A549 (cell line): ENCODE data around the gene CACNG7.

Experiments used
- MAZ ChIP-seq: fragments of 150-350 bp; IDR thresholded peaks from 2 replicates; pipeline ENCODE4 v1.6.1; 2014; ENCODE audit warnings: antibody characterized with exemption, low read depth, low read length, borderline replicate concordance
- POLR2A ChIP-seq: IDR thresholded peaks from 2 replicates; pipeline ENCODE4 v1.6.1; 2012; ENCODE audit warnings: mild to moderate bottlenecking, low read length
- REST ChIP-seq: fragments of 200-600 bp; sonication (generic); IDR thresholded peaks from 2 replicates; pipeline ENCODE4 v1.6.1; 2016; ENCODE audit warnings: antibody characterized with exemption, mild to moderate bottlenecking, moderate library complexity
- TF ChIP-seq, protein P1 (sequence below): fragments of >200 bp; sonication (Bioruptor Twin); formaldehyde crosslinking; IDR thresholded peaks from 3 replicates; pipeline ENCODE4 v1.5.1; 2016

DNA sequence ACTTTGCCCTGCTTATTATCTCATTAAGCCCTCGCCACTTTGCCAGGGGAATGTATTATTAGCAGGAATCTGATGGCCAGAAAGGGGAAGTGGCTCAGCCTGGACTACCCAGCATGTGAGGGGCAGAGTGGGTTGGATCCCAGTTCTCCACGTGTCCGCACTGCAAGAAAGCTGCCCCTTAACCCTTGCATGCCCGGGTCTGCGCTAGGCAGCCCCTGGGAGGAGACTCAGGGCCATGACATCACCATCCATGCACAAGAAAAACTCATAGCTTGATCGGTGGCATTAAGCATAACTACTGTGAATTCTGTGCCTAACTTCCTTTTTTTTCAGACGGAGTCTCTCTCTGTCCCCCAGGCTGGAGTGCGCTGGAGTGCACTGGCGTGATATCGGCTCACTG is 62.6 kb downstream of the CACNG7 start:
- TF ChIP-seq, protein P1, sequence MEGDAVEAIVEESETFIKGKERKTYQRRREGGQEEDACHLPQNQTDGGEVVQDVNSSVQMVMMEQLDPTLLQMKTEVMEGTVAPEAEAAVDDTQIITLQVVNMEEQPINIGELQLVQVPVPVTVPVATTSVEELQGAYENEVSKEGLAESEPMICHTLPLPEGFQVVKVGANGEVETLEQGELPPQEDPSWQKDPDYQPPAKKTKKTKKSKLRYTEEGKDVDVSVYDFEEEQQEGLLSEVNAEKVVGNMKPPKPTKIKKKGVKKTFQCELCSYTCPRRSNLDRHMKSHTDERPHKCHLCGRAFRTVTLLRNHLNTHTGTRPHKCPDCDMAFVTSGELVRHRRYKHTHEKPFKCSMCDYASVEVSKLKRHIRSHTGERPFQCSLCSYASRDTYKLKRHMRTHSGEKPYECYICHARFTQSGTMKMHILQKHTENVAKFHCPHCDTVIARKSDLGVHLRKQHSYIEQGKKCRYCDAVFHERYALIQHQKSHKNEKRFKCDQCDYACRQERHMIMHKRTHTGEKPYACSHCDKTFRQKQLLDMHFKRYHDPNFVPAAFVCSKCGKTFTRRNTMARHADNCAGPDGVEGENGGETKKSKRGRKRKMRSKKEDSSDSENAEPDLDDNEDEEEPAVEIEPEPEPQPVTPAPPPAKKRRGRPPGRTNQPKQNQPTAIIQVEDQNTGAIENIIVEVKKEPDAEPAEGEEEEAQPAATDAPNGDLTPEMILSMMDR = no peak
- TF ChIP-seq MAZ = no peak
- TF ChIP-seq REST = no peak
- TF ChIP-seq POLR2A = no peak
